CD4-positive, alpha-beta T cell treated with Interleukin-6 at 100 ng/mL for 8 hours (primary cell): Measurements from ENCODE around the gene KIF11.
"Not testable (repeated sequence)": the region's sequence is repeated elsewhere in the genome, so short reads cannot be mapped to it uniquely, and the experiment has no call there.

ENCODE experiments used
- DNase-seq: peaks from one replicate; pipeline ENCODE4 v3.0.0-alpha.2; 2020; ENCODE audit warnings: mixed read lengths, low spot score

KIF11 gene

DNA sequence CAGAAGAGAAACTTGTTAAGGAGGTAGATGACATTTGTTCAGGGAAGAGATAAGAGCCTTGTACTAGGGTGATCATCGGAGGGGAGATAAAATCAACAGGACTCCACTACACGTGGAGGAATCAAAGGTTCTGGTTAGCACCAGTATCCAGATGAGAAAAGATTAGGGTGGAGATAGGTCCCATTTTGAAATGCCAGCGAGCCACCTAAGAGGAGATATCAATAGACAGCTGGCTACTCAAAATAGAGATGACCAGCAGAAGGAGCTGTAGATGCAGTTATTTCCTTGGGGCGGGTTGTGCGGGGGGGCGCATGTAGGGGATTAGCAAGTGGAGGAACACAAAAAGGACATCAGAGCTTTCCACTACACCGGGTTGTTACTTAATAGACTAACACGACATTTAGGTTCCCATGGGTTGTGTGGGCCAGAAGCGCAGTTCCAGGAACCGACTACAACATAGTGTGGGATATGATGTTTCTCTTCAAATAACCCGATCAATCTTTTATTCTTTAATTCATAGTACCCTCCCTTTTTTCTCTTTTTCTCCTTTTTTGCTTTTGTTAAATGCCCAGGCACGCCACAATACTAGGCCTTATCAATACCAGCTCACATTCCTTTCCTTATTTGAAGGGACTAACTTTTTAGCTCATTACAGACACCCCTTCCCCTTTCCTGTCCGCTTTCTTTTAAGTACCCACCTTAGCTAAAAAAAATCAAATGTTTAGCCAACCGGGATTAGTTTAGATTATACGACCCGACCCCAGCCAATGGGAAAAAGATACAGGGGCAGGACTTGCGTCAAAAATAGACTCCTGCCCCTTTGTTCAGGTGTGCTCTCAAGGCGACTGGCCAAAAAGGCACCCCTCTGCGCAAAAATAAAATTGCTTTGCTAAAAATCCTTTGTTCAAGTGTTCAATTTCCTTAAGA lies 2.0 kb upstream of the KIF11 start:
- no peak for DNase-seq

GRCh38 chr10:92591550-92592022 lies 1.3 kb upstream of the KIF11 start:
- DNase-seq = peak; percentile 88

GRCh38 chr10:92593619-92594588 lies 974 bp downstream of the KIF11 start:
- no peak for DNase-seq

GRCh38 chr10:92595505-92595904 lies 2.6 kb downstream of the KIF11 start:
- no peak for DNase-seq

GRCh38 chr10:92598321-92598720 lies 5.4 kb downstream of the KIF11 start:
- DNase-seq = no peak

DNA sequence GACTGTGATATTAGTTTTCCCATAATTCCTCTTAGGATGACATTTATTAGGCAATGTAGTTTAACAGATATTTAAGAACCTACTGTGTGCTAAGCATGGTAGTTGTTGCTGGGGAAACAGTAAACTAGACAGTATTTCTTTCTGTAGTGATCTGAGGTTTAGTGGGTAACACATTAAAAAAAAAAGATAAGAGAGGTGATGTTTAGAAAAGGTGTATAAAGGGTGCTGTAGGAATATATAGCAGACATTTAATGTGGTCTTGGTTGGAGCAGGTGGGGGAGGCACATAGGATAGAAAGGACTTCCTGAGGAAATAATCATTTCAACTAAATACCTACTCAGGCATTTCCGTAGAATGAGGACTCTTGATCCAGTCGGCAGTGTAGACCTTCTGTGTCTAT lies 11.9 kb downstream of the KIF11 start:
- DNase-seq = no peak

DNA sequence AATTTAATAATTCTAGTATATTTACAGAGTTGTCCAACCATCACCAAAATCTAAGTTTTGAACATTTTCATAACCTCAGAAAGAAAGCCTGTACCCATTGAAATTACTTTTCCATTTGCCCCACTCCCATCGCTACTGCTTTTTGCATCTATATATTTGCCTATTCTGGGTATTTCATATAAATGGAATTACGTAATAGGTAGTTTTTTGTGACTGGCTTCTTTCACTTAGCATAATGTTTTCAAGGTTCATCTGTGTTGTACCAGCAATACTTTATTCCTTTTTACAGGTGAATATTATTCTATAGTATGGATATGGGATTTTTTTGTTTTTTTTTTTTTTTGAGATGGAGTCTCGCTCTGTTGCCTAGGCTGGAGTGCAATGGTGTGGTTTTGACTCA lies 22.6 kb downstream of the KIF11 start:
- no peak for DNase-seq

DNA sequence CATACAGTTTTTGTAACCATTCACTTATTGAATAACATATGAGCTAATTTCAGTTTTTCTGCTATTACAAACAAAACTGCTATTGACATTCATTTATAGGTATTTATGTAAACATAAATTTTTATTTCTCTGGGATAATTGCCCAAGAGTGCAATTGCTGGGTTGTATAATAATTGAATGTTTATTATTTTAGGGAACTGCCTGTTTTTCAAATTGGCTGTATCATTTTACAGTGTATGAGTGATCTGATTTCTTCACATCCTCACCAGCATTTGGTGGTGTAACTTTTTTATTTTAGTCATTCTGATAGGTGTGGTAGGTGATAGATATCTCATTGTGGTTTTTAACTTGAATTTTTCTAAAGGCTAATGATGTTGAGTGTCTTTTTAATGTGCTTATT lies 26.4 kb downstream of the KIF11 start:
- DNase-seq = no peak

DNA sequence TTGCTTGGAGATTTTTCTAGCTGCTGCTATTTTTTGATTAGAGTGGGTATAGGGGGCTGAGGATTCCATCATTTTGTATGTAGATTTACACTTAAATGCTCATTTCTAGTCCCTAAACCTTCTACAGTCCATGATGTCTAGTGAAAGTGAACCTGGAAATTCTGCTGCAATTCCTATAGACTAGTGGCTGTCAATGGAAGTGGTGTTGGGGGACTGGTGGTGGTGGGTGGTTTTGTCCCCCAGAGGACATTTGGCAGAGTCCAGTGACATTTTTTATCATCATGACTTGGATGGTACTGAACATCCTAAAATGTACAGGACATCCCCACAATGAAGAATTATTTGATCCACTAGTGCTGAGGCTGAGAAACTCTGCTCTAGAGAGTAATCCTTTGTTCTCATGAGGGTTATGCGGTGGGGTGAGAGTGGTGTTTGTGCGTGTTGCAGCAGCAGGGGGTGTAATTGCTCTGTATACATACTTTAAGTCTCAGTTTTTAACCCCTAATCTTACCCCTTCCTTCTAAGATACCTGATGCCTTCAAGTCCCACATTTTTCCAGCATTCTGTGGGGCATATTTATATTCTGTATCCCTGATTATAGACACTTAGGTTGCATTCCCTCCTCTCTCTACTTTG lies 35.0 kb downstream of the KIF11 start:
- DNase-seq = no peak

- no peak for DNase-seq
Measured at GRCh38 chr10:92629945-92630344, 37.0 kb downstream of the KIF11 start.

- no peak for DNase-seq
Measured at GRCh38 chr10:92638037-92638436, 45.1 kb downstream of the KIF11 start.

DNA sequence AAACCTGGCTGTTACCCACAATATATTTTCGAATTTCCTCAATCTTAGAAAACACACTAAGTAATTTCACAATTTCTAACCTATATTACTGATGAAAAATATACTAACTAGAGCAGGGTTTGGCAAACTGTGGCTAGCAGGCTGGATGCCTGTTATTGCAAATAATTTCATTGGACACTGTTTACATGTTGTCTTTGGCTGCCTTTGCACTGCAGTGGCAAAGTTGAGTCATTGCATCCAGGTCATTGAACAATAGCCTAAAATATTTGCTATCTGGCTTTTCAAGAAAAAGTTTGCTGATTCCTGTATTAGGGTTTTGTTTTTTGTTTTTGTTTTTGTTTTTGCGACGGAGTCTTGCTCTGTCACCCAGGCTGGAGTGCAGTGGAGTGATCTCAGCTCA lies 47.2 kb downstream of the KIF11 start:
- no peak for DNase-seq

GRCh38 chr10:92641492-92641891 lies 48.6 kb downstream of the KIF11 start:
- no peak for DNase-seq

DNA sequence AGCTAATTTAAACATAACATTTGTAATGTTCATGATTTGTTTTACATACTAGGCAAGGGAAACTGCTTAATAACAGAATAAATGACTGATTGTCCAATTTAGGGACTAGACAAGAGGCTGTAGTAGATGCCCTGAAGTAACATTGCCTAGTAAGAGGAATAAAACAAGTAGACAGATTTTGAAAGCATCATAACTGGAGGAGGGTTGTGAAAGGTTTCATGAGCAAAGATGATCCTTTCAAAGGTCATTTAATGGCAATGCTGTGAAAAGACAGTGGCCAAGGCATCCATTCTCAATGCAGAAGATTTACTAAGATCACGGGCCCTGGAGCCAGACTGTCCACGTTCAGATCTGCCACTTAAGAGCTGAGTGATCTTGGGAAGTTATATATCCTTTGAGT lies 52.0 kb downstream of the KIF11 start:
- DNase-seq = no peak

- DNase-seq = not testable (repeated sequence)
Measured at GRCh38 chr10:92650864-92651263, 57.9 kb downstream of the KIF11 start.

- no peak for DNase-seq
Measured at GRCh38 chr10:92655426-92655825, 62.5 kb downstream of the KIF11 start.

GRCh38 chr10:92656266-92656961 lies 63.5 kb downstream of the KIF11 start:
- no peak for DNase-seq

DNA sequence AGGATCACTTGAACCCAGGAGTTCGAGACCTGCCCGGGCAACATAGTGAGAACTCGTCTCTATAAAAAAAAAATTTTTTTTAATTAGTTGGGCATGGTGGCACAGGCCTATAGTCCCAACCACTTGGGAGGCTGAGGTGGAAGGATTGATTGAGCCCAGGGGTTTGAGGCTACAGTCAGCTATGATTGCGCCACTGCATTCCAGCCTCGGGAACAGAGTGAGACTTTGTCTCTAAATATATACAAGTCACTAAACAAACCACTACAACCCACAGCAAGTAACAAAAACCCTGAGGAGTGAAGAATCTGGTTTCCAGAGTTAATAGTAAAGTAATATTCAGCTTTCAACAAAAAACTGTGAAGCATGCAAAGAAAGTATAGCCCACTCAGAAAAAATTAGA lies 64.1 kb downstream of the KIF11 start:
- no peak for DNase-seq

GRCh38 chr10:92662848-92663247 lies 69.9 kb downstream of the KIF11 start:
- no peak for DNase-seq

- DNase-seq = no peak
Measured at GRCh38 chr10:92664322-92664721, 71.4 kb downstream of the KIF11 start.

GRCh38 chr10:92667078-92667477 lies 74.1 kb downstream of the KIF11 start:
- DNase-seq = no peak

DNA sequence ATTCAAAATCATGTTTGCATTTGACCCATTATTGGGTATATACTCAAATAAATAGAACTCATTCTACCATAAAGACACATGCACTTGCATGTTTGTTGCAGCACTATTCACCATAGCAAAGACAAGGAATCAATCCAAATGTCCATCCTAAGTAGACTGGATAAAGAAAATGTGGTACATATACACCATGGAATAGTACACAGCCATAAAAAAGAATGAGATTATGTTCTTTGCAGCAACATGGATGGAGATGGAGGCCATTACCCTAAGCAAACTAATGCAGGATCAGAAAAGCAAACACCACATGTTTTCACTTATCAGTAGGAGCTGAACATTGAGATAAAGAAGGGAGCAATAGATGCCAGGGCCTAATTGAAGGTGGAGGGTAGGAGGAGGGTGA lies 84.8 kb downstream of the KIF11 start:
- DNase-seq = no peak
